HepG2 (cell line): ENCODE results near the gene DENND5B. TPM values are rescaled to one million over a fixed set of nuclear protein-coding genes. Genes with fewer than 3 reads are reported as not detected.

ENCODE experiments used
- ATAC-seq: fragments of 200-7000 bp; cut with Tn5 transposase; 3 replicates; pipeline ENCODE4 v1.9.1; 2020; ENCODE audit warnings: mild to moderate bottlenecking, moderate library complexity
- BruUV-seq: library from RNA; stranded (reverse); fragments of 400-500 nt; replicated peaks from 2 replicates; lab custom pipeline; 2021; lab: Mats Ljungman, UMichigan
- CTCF ChIA-PET: fragments of 300-600 bp; formaldehyde crosslinking; extraction: SDS; loops from one replicate; lab custom pipeline; 2021; ENCODE audit warnings: low total read pairs, inconsistent platforms, low intra/inter-chr PET ratio; lab: Yijun Ruan, JAX
- POLR2A ChIA-PET: fragments of 350-600 bp; sonication (Branson Sonifier 250); formaldehyde crosslinking; loops from one replicate; lab custom pipeline; 2020; ENCODE audit warnings: antibody characterized with exemption, inconsistent platforms; lab: Yijun Ruan, JAX
- DNase-seq: peaks from one replicate; pipeline ENCODE4 v3.0.0-alpha.2; 2015; ENCODE audit warnings: low spot score
- FAIRE-seq: peaks from 3 replicates; lab custom pipeline; 2011; peaks lifted over from hg19 to GRCh38; lab: Jason Lieb, UNC
- H2AFZ ChIP-seq: one replicate; pipeline ENCODE4 v1.6.1; 2011; ENCODE audit warnings: low read length, inconsistent platforms
- H3K27ac ChIP-seq: fragments of 300-600 bp; 3 replicates; pipeline ENCODE4 v1.8.0; 2011; ENCODE audit warnings: mixed run types, mild to moderate bottlenecking, mixed read lengths, low read length, inconsistent platforms; ENCODE audit not compliant: insufficient read depth; ENCODE audit errors: extremely low read length
- H3K27me3 ChIP-seq, 2 experiments: fragments of 200-600 bp in 1 of 2; 2 replicates in 1 of 2; 3 replicates in 1 of 2; pipeline versions ENCODE4 v1.6.0 to v1.8.0; 2011; ENCODE audit warnings: low read length in 2 of 2, mild to moderate bottlenecking in 2 of 2, moderate library complexity in 2 of 2, inconsistent platforms in 1 of 2; ENCODE audit not compliant: insufficient read depth in 2 of 2, control insufficient read depth in 1 of 2
- H3K36me3 ChIP-seq, 2 experiments: fragments of 200-600 bp in 1 of 2; replicated peaks in 1 of 2; 2 replicates in 1 of 2; 3 replicates in 1 of 2; pipeline versions ENCODE4 v1.5.1 to v1.8.0; 2011; ENCODE audit warnings: low read length in 2 of 2, inconsistent platforms in 1 of 2; ENCODE audit not compliant: insufficient read depth in 2 of 2, control insufficient read depth in 1 of 2
- H3K4me1 ChIP-seq: 2 replicates; pipeline ENCODE4 v1.5.1; 2012; ENCODE audit warnings: low read length, inconsistent platforms; ENCODE audit not compliant: insufficient read depth
- H3K4me2 ChIP-seq: 2 replicates; pipeline ENCODE4 v1.6.0; 2011; ENCODE audit warnings: low read depth, low read length, inconsistent platforms
- H3K4me3 ChIP-seq, 3 experiments: fragments of 200-600 bp in 1 of 3; sonication (generic), shearing (Covaris generic) in 1 of 3; replicated peaks in 1 of 3; 2 replicates each; pipeline ENCODE4 v1.5.1; 2011 to 2016; ENCODE audit warnings: low read length in 3 of 3, inconsistent platforms in 2 of 3, low read depth in 2 of 3, mild to moderate bottlenecking in 2 of 3, control low read depth in 1 of 3, mixed read lengths in 1 of 3; ENCODE audit not compliant: insufficient read depth in 1 of 3
- H3K79me2 ChIP-seq: one replicate; pipeline ENCODE4 v1.6.1; 2011; ENCODE audit warnings: low read length, inconsistent platforms; ENCODE audit not compliant: insufficient read depth
- H3K9ac ChIP-seq: 2 replicates; pipeline ENCODE4 v1.6.0; 2011; ENCODE audit warnings: mild to moderate bottlenecking, low read depth, low read length, inconsistent platforms; ENCODE audit not compliant: insufficient read depth
- H3K9me3 ChIP-seq: 2 replicates; pipeline ENCODE4 v1.5.1; 2012; ENCODE audit warnings: mild to moderate bottlenecking, low read length
- H4K20me1 ChIP-seq: 2 replicates; pipeline ENCODE4 v1.6.0; 2011; ENCODE audit warnings: inconsistent platforms, mild to moderate bottlenecking, low read length, moderate library complexity; ENCODE audit not compliant: insufficient read depth
- FOXM1 ChIP-seq: sonication (generic); formaldehyde crosslinking; IDR thresholded peaks from 2 replicates; pipeline ENCODE4 v1.5.0; 2020; ENCODE audit warnings: missing genetic modification reagents
- MEIS1 ChIP-seq: sonication (generic); formaldehyde crosslinking; IDR thresholded peaks from 2 replicates; pipeline ENCODE4 v1.9.0; 2021; ENCODE audit warnings: mild to moderate bottlenecking, missing genetic modification reagents, moderate library complexity, borderline replicate concordance
- NBN ChIP-seq: fragments of 450-650 bp; conservative IDR thresholded peaks from 2 replicates; pipeline ENCODE4 v1.6.1; 2017
- PAWR ChIP-seq: sonication (generic); formaldehyde crosslinking; IDR thresholded peaks from 2 replicates; pipeline ENCODE4 v1.4.0; 2020; ENCODE audit warnings: missing genetic modification reagents, mild to moderate bottlenecking, borderline replicate concordance
- PLRG1 ChIP-seq: fragments of 450-650 bp; conservative IDR thresholded peaks from 2 replicates; pipeline ENCODE4 v1.6.1; 2016
- PLSCR1 ChIP-seq: sonication (generic); formaldehyde crosslinking; IDR thresholded peaks from 2 replicates; pipeline ENCODE4 v1.5.0; 2020; ENCODE audit warnings: missing genetic modification reagents, mild to moderate bottlenecking, borderline replicate concordance
- SIN3B ChIP-seq: fragments of 150-350 bp; IDR thresholded peaks from 2 replicates; pipeline ENCODE4 v1.6.1; 2014; ENCODE audit warnings: low read length
- ZBTB34 ChIP-seq: sonication (generic); formaldehyde crosslinking; IDR thresholded peaks from 2 replicates; pipeline ENCODE4 v1.8.0; 2022; ENCODE audit warnings: mild to moderate bottlenecking, missing genetic modification reagents
- ZNF138 ChIP-seq: sonication (generic); formaldehyde crosslinking; IDR thresholded peaks from 2 replicates; pipeline ENCODE4 v1.5.0; 2020; ENCODE audit warnings: mild to moderate bottlenecking, low read depth, missing genetic modification reagents
- ZNF589 ChIP-seq: sonication (generic); formaldehyde crosslinking; conservative IDR thresholded peaks from 2 replicates; pipeline ENCODE4 v1.8.0; 2022; ENCODE audit warnings: mild to moderate bottlenecking, moderate library complexity, missing genetic modification reagents
- WGBS: methylation state at CpG from one replicate; pipeline ENCODE4 v1.1.6; 2017; ENCODE audit warnings: low lambda C conversion rate; 5-methylcytosine and 5-hydroxymethylcytosine counted together
- in situ Hi-C: cut with HindIII; loops from 2 replicates; pipeline ENCODE4 v1.10.0; 2017; ENCODE audit warnings: low pct_unique_long_range_greater_than_20kb; ENCODE audit not compliant: extremely low pct_ligation_motif_present
- intact Hi-C: fragments of 100-400 bp; cut with micrococcal nuclease; formaldehyde crosslinking; loops from one replicate; pipeline ENCODE4 v1.10.0; 2022; ENCODE audit not compliant: unreplicated experiment
- polyA plus RNA-seq, 8 experiments: library from polyadenylated mRNA; depleted of rRNA in 3 of 8; stranded (reverse) in 7 of 8; unstranded in 1 of 8; fragments of >200 nt; fragmentation: Illumina TruSeq in 4 of 8; extraction: Trizol in 4 of 8; gene quantifications; 2 replicates each; pipeline versions ENCODE4 v1.2.1 to v1.2.3, GENCODE V29; 2011 to 2016; ENCODE audit warnings: low read depth in 4 of 8, missing spikeins in 1 of 8, mixed read lengths in 1 of 8; ENCODE audit not compliant: insufficient read depth in 1 of 8
- total RNA-seq, 5 experiments: library from RNA; depleted of rRNA; stranded (reverse); fragments of >200 nt; fragmentation: Illumina TruSeq; extraction: Trizol; gene quantifications; 2 replicates each; pipeline ENCODE4 v1.2.3, GENCODE V29; 2016; ENCODE audit warnings: low read depth in 1 of 5

The DENND5B gene
- total and polyA plus RNA-seq, 2 of the 13 experiments (the other 11 are each of a cell fraction or from before 2014, with no cell fraction given), result 14.7 to 18.7 TPM

- H3K4me1 ChIP-seq, result 0 out of 2 replicates have a peak, but pooled peaks cover 3% of the 10 kb centered on the region
- WGBS, result 45% methylated on average over 8 of the region's 8 CpGs
- no peaks in the 10 kb centered on the region for H3K36me3 ChIP-seq
- no peak overlapping the region for H2AFZ ChIP-seq
- H3K4me3 ChIP-seq, result no peak overlapping the region
- H3K79me2 ChIP-seq, result no peaks in the 10 kb centered on the region
- BruUV-seq, result no TSS peak
- in situ Hi-C loops (no loop called here), intact Hi-C loops (no loop called here)
- no peak for FAIRE-seq
- H3K4me2 ChIP-seq, result no peak overlapping the region
- no peak overlapping the region for H3K9ac ChIP-seq
- no peaks in the 10 kb centered on the region for H4K20me1 ChIP-seq
- no peak for DNase-seq
- no peak for ATAC-seq
- TF ChIP-seq PLRG1 (no peak), ZNF138 (CRISPR knock-in tag) (no peak), ZBTB34 (no peak), NBN (no peak), PLSCR1 (no peak), FOXM1 (CRISPR knock-in tag) (no peak)
- H3K27ac ChIP-seq, result no peak overlapping the region
- no peaks in the 10 kb centered on the region for H3K9me3 ChIP-seq
- POLR2A ChIA-PET, result no interaction called here
- no peaks in the 10 kb centered on the region for H3K27me3 ChIP-seq
- CTCF ChIA-PET, result no interaction called here
These were observed 6.1 kb upstream of the DENND5B start for GRCh38 chr12:31597066-31597465.

GRCh38 chr12:31594681-31595080 lies 3.7 kb upstream of the DENND5B start:
- no peaks in the 10 kb centered on the region for H3K9me3 ChIP-seq
- H4K20me1 ChIP-seq, result no peaks in the 10 kb centered on the region
- no TSS peak for BruUV-seq
- no peaks in the 10 kb centered on the region for H3K36me3 ChIP-seq
- POLR2A ChIA-PET, result no interaction called here
- H3K27ac ChIP-seq, result no peak overlapping the region
- ATAC-seq (no peak), FAIRE-seq (no peak), DNase-seq (no peak)
- H3K79me2 ChIP-seq, result peaks cover under 1% of the 10 kb centered on the region
- H3K27me3 ChIP-seq, result no peaks in the 10 kb centered on the region
- H3K4me1 ChIP-seq, result 0 out of 2 replicates have a peak, but pooled peaks cover 6% of the 10 kb centered on the region
- no peak overlapping the region for H3K9ac ChIP-seq
- H3K4me3 ChIP-seq, result no peak overlapping the region
- WGBS, result 31% methylated on average over 5 of the region's 5 CpGs
- no peak overlapping the region for H2AFZ ChIP-seq
- intact Hi-C loops (no loop called here), in situ Hi-C loops (no loop called here)
- no peak overlapping the region for H3K4me2 ChIP-seq
- no peak for TF ChIP-seq MEIS1 (CRISPR knock-in tag)
- TF ChIP-seq PAWR (CRISPR knock-in tag), result no peak
- no peak for TF ChIP-seq SIN3B
- TF ChIP-seq ZNF589, result no peak
- CTCF ChIA-PET, result no interaction called here
